ENCODE measurements around the gene MGRN1.

The MGRN1 gene

GRCh38 chr16:4714996-4715395, 90.4 kb downstream of the MGRN1 start:
- no peak for DNase-seq (ENCODE audit: low read depth, low spot score)
- in situ Hi-C loops (cut with HindIII; ENCODE audit: low sequenced_read_pairs), result no loop called here
- no peak for TF ChIP-seq CTCF (IDR thresholded peaks at IDR 0.05; ENCODE audit: low read depth, low read length)

DNA sequence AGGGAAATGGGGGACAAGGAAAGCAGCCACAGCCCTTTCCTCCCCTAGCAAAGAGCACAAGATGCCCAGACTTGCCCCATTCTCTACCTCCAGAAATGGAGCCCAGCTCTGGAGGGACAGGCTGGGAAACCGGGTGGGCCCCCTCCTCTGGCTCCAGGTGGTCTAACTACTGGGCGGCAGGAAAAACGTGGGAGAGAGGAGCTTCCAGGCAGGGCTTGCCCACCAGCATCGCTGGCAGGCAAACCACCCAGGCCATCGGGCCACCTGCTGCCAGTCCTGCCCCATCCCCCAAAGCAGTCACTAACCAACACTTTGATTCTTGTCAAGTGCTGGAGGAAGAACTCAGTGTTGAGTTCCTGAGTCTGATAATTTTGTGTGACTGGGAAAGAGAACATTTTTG, 93.8 kb downstream of the MGRN1 start:
- H3K4me3 ChIP-seq (ENCODE audit: low read depth, low read length), result no peak overlapping the region
- DNase-seq (ENCODE audit: low read depth, low spot score), result no peak
- in situ Hi-C loops (cut with HindIII; ENCODE audit: low sequenced_read_pairs), result no loop called here
- TF ChIP-seq CTCF (IDR thresholded peaks at IDR 0.05; ENCODE audit: low read depth, low read length), result no peak

More at GRCh38 chr16:4714996-4715395, 90.4 kb downstream of the MGRN1 start:
- H3K4me3 ChIP-seq (ENCODE audit: low read depth, low read length), result no peak overlapping the region

DNA sequence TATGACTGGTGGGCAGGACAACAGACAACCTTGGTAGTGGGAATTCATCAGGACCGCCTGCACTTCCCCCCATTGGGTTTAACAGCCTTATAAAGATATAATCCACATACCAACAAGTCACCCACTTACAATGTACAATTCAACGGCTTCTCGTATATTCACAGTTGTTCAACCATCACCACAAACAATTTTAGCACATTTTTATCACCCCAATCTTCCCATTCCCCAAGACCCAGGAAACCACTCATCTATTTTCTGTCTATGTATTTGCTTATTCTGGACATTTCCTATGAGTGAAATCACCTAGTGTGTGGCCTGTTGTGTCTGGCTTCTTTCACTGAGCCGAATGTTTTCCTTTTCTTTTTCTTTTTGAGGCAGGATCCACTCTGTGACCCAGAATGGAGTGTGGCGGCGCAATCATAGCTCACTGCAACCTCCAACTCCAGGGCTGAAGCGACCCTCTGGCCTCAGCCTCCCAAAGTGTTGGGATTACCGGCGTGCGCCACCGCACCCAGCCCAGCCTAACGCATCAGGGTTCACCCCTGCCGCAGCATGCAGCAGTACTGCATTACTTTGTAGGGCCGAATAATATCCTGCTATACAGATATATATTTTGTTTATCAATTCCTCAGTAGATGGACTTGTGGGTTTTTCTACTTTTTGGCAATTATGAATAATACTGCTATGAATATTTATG, 98.6 kb downstream of the MGRN1 start:
- peak; percentile 29 for DNase-seq (ENCODE audit: low read depth, low spot score)
- TF ChIP-seq CTCF (IDR thresholded peaks at IDR 0.05; ENCODE audit: low read depth, low read length), result no peak
- in situ Hi-C loops (cut with HindIII; ENCODE audit: low sequenced_read_pairs), result no loop called here
- H3K4me3 ChIP-seq (ENCODE audit: low read depth, low read length), result no peak overlapping the region

GRCh38 chr16:4724661-4725270, 100.1 kb downstream of the MGRN1 start:
- TF ChIP-seq CTCF (IDR thresholded peaks at IDR 0.05; ENCODE audit: low read depth, low read length), result no peak
- no peak overlapping the region for H3K4me3 ChIP-seq (ENCODE audit: low read depth, low read length)
- DNase-seq (ENCODE audit: low read depth, low spot score), result no peak
- in situ Hi-C loops (cut with HindIII; ENCODE audit: low sequenced_read_pairs), result no loop called here

DNA sequence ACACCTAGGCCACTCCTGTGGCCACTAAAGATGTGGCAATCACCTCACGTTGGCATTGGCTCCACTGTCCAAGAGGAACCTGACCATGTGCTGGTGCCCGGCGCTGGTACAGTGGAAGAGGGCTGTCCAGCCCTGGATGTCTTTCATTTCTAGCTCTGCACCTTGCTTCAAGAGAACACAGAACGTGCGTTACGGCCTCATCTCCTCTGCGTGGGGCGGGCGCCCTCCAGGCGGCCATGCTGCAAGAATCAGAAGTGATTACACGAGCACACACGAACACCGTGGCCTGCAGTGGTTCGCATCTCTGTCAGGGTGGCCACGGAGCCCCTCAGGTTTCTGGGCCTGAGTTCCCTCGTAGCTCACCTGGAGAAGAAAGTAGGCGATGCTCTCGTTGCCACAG, 102.0 kb downstream of the MGRN1 start:
- no peak overlapping the region for H3K4me3 ChIP-seq (ENCODE audit: low read depth, low read length)
- no peak for DNase-seq (ENCODE audit: low read depth, low spot score)
- in situ Hi-C loops (cut with HindIII; ENCODE audit: low sequenced_read_pairs), result no loop called here
- TF ChIP-seq CTCF (IDR thresholded peaks at IDR 0.05; ENCODE audit: low read depth, low read length), result no peak

GRCh38 chr16:4728676-4729075, 104.0 kb downstream of the MGRN1 start:
- DNase-seq (ENCODE audit: low read depth, low spot score), result no peak
- in situ Hi-C loops (cut with HindIII; ENCODE audit: low sequenced_read_pairs), result no loop called here
- no peak overlapping the region for H3K4me3 ChIP-seq (ENCODE audit: low read depth, low read length)
- no peak for TF ChIP-seq CTCF (IDR thresholded peaks at IDR 0.05; ENCODE audit: low read depth, low read length)

Measured in astrocyte of the spinal cord (primary cell).